Measurements from ENCODE around the gene TECPR2. TPM values are rescaled to one million over a fixed set of nuclear protein-coding genes. Genes with fewer than 3 reads are reported as not detected.

Gene TECPR2
- total RNA-seq, 1 experiment from 2014 or later = 12.2 TPM

GRCh38 chr14:102485693-102486512 is 123.2 kb downstream of the TECPR2 start:
- H2AFZ ChIP-seq (ENCODE audit: low read depth, low read length, poor library complexity, severe bottlenecking) = no peak overlapping the region
- H3K4me2 ChIP-seq (ENCODE audit: low read length) = no peak overlapping the region
- ChIA-PET POLR2A (no interaction called here), RAD21 (ENCODE audit: low non-redundant PET in 1 of 2, low total read pairs in 2 of 2, uncharacterized antibody in 2 of 2, unreplicated experiment in 2 of 2) (no interaction called here), CTCF (no interaction called here)
- no peaks in the 10 kb centered on the region for H3K9me3 ChIP-seq (ENCODE audit: control insufficient read depth in 1 of 2, insufficient read depth in 1 of 2, low read depth in 1 of 2, low read length in 2 of 2)
- H3K36me3 ChIP-seq (ENCODE audit: control insufficient read depth in 1 of 2, insufficient read depth in 2 of 2, low read length in 2 of 2) = no peaks in the 10 kb centered on the region
- no peaks in the 10 kb centered on the region for H3K27me3 ChIP-seq (ENCODE audit: insufficient read depth, low read length)
- ATAC-seq = no peak
- no peaks in the 10 kb centered on the region for H3K9me2 ChIP-seq (ENCODE audit: insufficient read depth)
- peaks cover 3 to 25% of the 10 kb centered on the region in 2 experiments; a peak in 3 of 4 replicates for H3K4me1 ChIP-seq (ENCODE audit: control insufficient read depth in 1 of 2, insufficient read depth in 2 of 2, low read length in 2 of 2)
- no peak for TF ChIP-seq CEBPB (IDR thresholded peaks at IDR 0.05; ENCODE audit: low read depth)
- TF ChIP-seq POLR2A (IDR thresholded peaks at IDR 0.05; ENCODE audit: borderline replicate concordance, extremely low read depth, insufficient read depth, insufficient read length) = no peak
- no peak for TF ChIP-seq JUND (IDR thresholded peaks at IDR 0.05)
- no peak for TF ChIP-seq FOSL1 (IDR thresholded peaks at IDR 0.05; ENCODE audit: low read depth)
- no peak for TF ChIP-seq YY1 (IDR thresholded peaks at IDR 0.05; ENCODE audit: extremely low read depth, insufficient replicate concordance, low read depth, low read length)
- TF ChIP-seq ELF1 (IDR thresholded peaks at IDR 0.05; ENCODE audit: borderline replicate concordance, low read depth) = no peak
- TF ChIP-seq ATF3 (IDR thresholded peaks at IDR 0.05) = no peak
- no peak for TF ChIP-seq ZFX (IDR thresholded peaks at IDR 0.05)
- TF ChIP-seq EZH2 (IDR thresholded peaks at IDR 0.05) = no peak
- no peak for TF ChIP-seq POLR2AphosphoS5 (IDR thresholded peaks at IDR 0.05; ENCODE audit: low read depth, low read length)
- TF ChIP-seq SRF (IDR thresholded peaks at IDR 0.05; ENCODE audit: low read depth) = no peak
- no peak for TF ChIP-seq SP1 (IDR thresholded peaks at IDR 0.05; ENCODE audit: low read depth)
- TF ChIP-seq CBX3 (IDR thresholded peaks at IDR 0.05; ENCODE audit: low read depth) = no peak
- no peak for TF ChIP-seq RAD21 (IDR thresholded peaks at IDR 0.05; ENCODE audit: low read depth)
- TF ChIP-seq CTCF (IDR thresholded peaks at IDR 0.05 in 2 of 3, conservative IDR thresholded peaks at IDR 0.05 in 1 of 3; ENCODE audit: borderline replicate concordance in 1 of 3, insufficient read depth in 1 of 3, low read depth in 2 of 3, low read length in 2 of 3) = no peak
- TF ChIP-seq ZBTB33 (IDR thresholded peaks at IDR 0.05; ENCODE audit: extremely low read depth, insufficient replicate concordance, low read length) = no peak
- TF ChIP-seq ZNF274 (IDR thresholded peaks at IDR 0.05; ENCODE audit: low read depth, low read length) = no peak
- TF ChIP-seq TCF7L2 (IDR thresholded peaks at IDR 0.05; ENCODE audit: borderline replicate concordance, extremely low read depth, insufficient read depth, insufficient read length) = no peak
- TF ChIP-seq, protein P1, sequence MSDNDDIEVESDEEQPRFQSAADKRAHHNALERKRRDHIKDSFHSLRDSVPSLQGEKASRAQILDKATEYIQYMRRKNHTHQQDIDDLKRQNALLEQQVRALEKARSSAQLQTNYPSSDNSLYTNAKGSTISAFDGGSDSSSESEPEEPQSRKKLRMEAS (IDR thresholded peaks at IDR 0.05) = no peak
- TF ChIP-seq EGR1 (IDR thresholded peaks at IDR 0.05; ENCODE audit: low read depth) = no peak
- H4K20me1 ChIP-seq (ENCODE audit: insufficient read depth) = no peaks in the 10 kb centered on the region
- H3K79me2 ChIP-seq (ENCODE audit: insufficient read depth, low read length) = no peaks in the 10 kb centered on the region
- no peak for DNase-seq (ENCODE audit: low read depth, low spot score)
- BruUV-seq (replicated peaks) = no TSS peak
- intact Hi-C loops (cut with micrococcal nuclease) = no loop called here
- H3K27ac ChIP-seq (ENCODE audit: low read depth, low read length) = no peak overlapping the region
- no peak overlapping the region for H3K9ac ChIP-seq (ENCODE audit: low read length)
- H3K4me3 ChIP-seq (replicated peaks in 1 of 2; ENCODE audit: low read depth in 1 of 2, low read length in 2 of 2) = no peak overlapping the region
